Endothelial cell of umbilical vein (primary cell): ENCODE results near the gene LRFN3.

ENCODE experiments used
- CTCF ChIP-seq, 2 donors: IDR thresholded peaks; 1 replicate in 1 of 2; 2 replicates in 1 of 2; pipeline ENCODE4 v1.5.1; 2011; ENCODE audit warnings: low read length in 2 of 2, mild to moderate bottlenecking in 2 of 2, moderate library complexity in 2 of 2, control low read depth in 1 of 2, inconsistent platforms in 1 of 2, low read depth in 1 of 2; ENCODE audit not compliant: insufficient read depth in 1 of 2; ENCODE audit errors: extremely low read depth in 1 of 2
- EZH2 ChIP-seq: IDR thresholded peaks from 2 replicates; pipeline ENCODE4 v1.6.1; 2012; ENCODE audit warnings: borderline replicate concordance, low read depth, mild to moderate bottlenecking, moderate library complexity, low read length, inconsistent platforms; ENCODE audit not compliant: severe bottlenecking
- FOS ChIP-seq: IDR thresholded peaks from 2 replicates; pipeline ENCODE4 v1.6.1; 2011; ENCODE audit warnings: mild to moderate bottlenecking, low read length, moderate library complexity, borderline replicate concordance; ENCODE audit not compliant: insufficient read depth
- MAX ChIP-seq: IDR thresholded peaks from 2 replicates; pipeline ENCODE4 v1.6.1; 2011; ENCODE audit not compliant: insufficient read depth, insufficient read length
- MYC ChIP-seq: IDR thresholded peaks from one replicate; pipeline ENCODE4 v1.6.1; 2011; ENCODE audit warnings: mild to moderate bottlenecking, low read depth, low read length
- POLR2A ChIP-seq: IDR thresholded peaks from 2 replicates; pipeline ENCODE4 v1.6.1; 2012; ENCODE audit warnings: low read depth, mild to moderate bottlenecking, control low read depth, low read length
- POLR2AphosphoS5 ChIP-seq: IDR thresholded peaks from 2 replicates; pipeline ENCODE4 v1.6.1; 2012; ENCODE audit warnings: low read depth, mild to moderate bottlenecking, control low read depth, low read length, moderate library complexity; ENCODE audit not compliant: insufficient read depth

- TF ChIP-seq CTCF (IDR thresholded peaks at IDR 0.05; ENCODE audit: extremely low read depth in 1 of 2, insufficient read depth in 1 of 2, low read depth in 1 of 2, low read length in 2 of 2) (no peak), POLR2A (no peak), MAX (no peak), EZH2 (no peak), MYC (no peak), POLR2AphosphoS5 (no peak), FOS (no peak)
These were observed 31.7 kb upstream of the LRFN3 start for GRCh38 chr19:35904311-35905068.
